GM18517 (cell line): ENCODE results near the gene PRLH.
"Not testable (repeated sequence)": the region's sequence is repeated elsewhere in the genome, so short reads cannot be mapped to it uniquely, and the experiment has no call there.

Experiments
- ATAC-seq: cut with Tn5 transposase; IDR thresholded peaks from one replicate; pipeline ENCODE4 v1.9.1; 2021; ENCODE audit warnings: mild to moderate bottlenecking, moderate library complexity; ENCODE audit not compliant: unreplicated experiment

The PRLH gene

DNA sequence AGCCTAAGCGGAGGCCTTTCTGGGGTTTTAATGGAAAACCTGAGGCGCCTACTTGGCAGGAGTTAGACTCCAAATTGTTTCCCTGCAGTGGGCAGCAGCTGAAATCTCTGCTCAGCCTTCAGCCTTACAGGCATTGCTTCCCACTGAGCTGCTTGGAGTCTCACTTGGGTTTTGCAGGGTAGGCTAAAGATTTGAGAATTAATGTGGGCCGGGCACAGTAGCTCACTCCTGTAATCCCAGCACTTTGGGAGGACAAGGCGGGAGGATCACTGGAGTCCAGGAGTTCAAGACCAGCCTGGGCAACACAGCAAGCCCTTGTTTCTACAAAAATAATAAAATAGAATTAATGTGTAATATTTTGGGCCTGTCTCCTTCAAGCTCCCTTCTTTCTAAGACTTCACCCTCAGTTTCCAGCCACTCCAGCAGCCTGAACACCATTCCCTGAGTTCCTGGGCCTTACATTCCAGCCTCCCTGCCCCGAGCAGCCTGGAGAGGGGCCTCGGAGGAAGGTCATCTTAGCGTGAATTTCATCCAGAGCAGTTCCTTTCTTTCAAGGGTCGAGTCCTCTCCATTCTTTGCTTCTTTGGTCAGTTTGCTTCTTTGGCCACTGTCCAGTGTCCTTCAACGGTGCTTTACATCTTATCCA is 33.2 kb downstream of the PRLH start:
- no peak for ATAC-seq

DNA sequence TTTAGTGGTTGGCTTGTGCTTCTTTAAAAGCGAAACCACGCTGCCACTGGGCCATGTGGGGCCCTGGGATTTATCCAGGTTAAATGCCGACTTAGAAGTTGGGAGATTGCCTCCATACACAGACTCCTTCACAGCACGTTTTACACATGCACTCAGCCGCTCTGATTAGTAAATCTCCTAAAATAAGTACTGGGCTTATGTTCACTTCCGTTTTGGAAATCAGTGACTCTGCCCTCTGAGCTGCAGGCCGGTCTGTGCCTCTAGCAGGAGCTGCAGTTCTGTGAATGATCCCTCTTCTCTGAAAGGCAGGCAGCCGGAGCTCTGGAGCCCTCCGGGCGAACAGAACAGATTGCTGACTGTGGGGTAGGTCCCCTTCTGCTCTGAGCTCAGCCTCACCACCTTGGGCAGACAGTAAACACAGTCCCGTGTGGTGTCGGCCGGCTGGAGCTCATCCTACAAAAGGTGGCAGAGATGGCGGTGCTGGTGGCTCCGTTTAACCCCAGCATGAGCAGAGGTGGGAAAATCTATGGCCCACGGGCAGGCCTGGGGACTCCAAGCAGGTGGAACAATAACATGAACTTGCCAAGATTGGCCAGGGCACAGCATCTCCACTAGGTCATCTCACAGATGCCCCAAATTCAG is 34.0 kb downstream of the PRLH start:
- ATAC-seq = no peak

DNA sequence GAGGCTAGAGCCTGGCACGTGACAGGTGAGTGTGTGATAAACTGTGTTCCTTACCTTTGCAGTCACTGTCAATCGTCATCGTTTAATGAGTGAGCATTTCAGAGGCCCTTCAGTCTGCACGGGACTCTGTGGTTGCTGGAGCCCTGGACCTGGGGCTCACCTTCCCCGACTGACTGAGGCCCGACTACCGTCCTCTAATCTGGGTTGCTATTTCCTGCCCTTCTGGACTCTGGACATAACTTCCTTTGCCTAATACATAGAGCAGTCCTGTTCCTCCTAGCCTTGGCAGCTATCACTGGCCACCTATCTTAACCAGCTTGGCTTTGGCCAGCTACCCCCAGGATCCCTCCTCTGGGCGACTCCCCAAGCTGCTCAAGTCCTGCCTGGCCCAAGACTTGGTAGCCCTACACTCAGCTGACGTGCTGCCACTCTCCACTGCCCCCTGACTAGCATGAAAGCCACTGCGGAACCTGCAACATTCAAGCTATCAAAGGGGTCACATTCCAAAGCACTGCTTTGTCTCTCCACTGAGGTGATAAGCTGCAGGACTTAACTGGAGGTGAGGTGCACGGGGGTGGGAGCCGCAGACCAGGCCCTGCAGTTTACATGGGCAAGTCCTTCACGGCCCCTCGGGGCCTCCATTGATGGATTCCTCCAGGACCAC is 35.2 kb downstream of the PRLH start:
- no peak for ATAC-seq

DNA sequence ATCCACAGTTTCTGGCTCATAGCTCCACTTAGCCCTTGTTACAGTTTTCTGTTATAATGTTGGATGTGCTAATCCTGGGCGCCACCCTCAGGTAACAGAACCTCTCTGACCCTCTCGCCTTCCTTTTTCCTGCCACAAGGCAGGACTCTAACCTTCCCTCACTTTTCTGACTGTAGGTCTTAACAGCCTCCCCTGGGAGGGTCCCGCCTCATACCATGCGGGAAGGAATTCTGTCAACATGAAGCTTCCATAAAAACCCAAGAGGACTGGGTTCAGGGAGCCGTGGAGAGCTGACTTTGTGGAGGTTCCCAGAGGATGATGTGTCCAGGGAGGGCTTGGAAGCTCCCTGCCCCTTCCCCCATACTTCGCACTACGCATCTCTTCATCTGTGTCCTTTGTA is 36.0 kb downstream of the PRLH start:
- no peak for ATAC-seq

DNA sequence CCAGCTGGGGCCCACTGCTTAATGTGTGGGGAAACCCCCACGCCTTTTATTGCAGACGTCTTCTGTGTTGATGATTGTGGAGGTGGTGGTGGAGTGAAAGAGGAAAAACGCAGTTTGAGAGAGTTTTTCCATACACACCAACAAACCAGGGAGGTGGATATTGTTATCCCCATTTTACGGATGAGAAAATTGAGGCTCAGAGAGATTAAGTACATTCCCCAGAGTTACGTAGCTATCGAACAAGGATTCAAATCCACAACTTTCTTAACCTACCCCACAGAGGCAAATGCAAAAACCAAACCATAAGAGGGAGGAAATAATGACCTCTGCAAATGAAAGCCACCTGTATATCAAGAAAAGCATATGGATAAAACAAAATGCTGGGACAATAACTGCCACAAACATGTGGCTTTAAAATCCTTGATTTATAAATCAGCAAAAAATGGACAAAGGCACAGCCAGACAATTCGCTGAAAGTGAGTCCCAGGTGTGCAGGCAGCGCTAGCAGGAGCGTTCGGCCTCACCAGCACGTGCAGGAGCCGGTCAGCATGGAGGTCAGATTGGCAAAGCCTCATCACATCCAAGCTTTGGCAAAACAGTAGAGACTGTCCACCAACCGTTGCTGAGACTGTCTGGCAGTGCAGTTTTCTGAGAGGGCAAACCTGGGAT is 36.8 kb downstream of the PRLH start:
- no peak for ATAC-seq

DNA sequence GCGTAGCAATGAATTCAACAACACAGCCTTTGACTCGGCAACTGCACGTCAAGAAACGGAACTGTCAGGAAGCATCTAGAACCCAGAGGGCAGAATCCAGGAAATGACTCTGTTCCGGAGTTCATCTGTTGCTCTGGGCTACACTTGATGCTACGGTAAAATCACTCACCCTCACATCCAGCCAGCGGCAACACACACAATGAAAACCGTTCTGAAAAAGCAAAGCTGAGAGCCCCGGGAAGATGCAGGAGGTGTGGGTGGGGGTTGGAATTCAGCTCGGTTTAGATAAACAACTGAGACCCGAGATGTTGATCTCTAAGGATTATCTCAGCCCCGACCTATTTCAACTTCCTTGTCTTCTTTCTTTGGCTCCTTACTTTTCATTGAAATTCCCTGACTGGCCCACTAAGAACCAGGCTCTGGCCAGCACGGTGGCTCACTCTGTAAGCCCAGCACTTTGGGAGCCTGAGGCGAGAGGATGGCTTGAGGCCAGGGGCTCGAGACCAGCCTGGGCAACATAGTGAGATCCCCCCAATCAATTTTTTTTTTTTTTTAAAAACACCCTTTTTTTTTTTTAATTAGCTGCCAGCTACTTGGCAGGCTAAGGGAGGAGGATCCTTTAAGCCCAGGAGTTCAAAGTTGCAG is 37.5 kb downstream of the PRLH start:
- ATAC-seq = no peak

DNA sequence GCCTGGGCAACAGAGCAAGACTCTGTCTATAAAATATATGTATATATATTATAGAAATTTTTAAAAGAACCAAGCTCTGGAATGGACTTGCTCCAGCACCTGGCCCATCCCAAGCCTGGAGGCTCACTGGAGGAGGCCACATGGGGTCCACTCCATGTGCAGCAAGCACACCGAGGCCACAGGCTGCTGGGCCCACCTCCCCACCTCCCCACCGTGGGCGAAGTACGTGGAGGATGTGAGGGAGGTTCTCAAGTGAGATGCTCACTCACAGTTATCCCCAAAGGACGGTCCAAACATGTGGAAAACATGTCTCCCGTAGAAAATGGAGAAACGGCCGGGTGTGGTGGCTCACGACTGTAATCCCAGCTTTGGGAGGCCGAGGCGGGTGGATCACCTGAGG is 38.0 kb downstream of the PRLH start:
- no peak for ATAC-seq

DNA sequence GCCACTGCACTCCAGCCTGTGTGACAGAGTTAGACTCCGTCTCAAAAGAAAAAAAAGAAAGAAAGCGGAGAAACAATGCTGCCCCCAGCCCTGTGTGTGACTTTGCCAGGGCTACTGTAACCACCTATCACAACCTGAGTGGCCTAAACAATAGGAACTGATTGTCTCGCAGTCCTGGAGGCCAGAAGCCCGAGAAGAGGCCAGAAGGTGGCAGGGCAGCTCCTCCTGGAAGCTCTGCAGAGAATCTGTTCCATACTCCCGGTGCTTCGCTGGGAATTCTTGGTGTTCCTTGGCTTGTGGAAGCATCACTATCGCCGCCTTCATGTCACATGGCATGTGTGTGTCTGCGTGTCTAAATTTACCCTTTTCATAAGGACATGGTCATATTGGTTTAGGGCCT is 38.6 kb downstream of the PRLH start:
- ATAC-seq = no peak

DNA sequence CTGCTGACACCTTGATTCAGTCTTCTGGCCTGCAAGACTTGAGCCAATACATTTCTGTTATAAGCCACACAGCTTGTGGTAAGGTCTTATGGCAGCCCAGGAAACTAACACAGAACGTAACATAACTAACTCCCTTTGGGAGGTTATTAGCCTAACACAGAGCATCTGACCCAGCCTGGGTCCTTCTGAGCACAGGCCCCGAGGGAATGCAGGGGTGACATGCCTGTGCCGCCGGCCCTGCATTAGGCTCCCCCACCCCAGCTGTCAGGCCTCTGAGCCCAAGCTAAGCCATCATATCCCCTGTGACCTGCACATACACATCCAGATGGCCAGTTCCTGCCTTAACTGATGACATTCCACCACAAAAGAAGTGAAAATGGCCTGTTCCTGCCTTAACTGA is 40.1 kb downstream of the PRLH start:
- not testable (repeated sequence) for ATAC-seq

DNA sequence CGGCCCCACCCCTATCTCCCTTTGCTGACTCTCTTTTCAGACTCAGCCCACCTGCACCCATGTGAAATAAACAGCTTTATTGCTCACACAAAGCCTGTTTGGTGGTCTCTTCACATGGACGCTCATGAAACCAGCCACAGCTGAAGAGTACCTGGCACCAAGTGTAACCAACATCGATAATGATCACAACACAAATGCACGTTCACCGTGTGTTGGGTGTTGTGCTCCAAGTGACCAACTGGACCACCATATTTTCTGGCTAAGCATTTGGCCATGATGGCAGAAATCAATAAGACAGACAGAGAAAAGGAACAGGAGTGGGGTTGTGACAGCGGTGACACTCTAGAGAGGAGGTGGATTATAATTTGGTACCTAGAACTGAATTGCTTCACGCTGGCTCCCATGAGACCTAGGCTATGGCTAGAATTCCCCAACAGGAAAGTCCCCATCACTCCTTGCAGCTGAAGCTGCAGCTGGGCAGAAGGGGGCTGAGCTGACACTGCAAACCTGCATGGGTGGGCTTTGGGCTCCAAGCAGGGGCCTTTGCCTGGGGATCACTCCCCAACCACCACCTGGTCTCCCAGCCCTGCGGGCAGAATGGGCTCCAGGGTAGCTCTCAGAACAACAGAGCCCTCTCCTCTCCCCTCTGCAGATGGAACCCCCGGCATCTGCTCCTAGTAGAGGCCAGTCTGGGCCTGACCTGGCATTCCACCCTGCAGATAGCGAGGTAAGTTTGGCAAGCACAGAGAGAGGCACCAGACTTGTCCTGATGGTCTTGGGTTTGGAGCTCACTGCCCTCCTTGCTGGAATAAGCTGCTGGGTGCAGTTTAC is 46.4 kb downstream of the PRLH start:
- no peak for ATAC-seq

DNA sequence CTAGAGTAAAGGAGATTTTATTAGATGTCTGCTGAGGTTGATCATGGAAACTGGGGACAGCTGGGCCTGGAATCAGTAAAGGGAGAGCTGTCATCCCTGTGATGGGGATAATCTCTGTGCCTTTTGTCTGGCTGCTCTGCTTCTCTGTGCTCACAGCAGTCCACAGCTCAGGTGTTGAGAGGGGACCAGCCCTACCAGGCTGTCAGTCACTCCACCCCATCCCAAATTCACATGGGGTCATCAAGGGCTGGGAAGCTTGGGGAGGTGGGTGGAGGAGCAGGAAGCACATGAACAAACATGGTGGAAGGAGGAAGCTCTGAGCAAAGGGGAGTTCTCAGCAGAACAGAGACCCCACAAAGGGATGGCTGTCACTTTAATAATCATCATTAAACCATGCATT is 47.3 kb downstream of the PRLH start:
- no peak for ATAC-seq

DNA sequence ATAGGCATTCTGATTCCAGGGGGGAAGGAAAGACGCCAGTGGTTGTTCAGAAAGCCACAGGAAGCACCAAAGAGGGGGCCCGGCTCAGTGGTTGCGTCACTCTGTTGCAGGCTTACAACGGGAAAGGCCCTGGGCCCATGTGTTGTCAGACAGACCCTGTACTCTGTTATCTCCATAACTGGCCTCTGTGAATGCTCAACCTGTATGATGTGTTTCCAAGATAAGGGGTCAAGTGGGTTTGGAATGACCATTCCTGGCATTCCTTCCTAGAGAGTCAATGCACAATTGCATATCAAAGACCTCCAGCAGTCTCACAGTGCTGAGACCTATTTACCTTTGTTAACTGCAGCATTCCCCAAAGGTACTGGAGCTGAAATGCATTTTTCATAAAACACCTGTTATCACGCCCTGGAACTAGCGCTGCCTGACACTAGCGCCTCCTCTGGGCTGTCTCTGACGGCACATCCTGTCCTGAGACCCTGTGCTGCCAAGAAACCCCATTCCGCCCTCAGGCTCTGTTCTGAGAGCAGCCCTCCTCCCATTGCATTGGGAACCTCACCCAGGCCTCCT is 47.9 kb downstream of the PRLH start:
- ATAC-seq = no peak

DNA sequence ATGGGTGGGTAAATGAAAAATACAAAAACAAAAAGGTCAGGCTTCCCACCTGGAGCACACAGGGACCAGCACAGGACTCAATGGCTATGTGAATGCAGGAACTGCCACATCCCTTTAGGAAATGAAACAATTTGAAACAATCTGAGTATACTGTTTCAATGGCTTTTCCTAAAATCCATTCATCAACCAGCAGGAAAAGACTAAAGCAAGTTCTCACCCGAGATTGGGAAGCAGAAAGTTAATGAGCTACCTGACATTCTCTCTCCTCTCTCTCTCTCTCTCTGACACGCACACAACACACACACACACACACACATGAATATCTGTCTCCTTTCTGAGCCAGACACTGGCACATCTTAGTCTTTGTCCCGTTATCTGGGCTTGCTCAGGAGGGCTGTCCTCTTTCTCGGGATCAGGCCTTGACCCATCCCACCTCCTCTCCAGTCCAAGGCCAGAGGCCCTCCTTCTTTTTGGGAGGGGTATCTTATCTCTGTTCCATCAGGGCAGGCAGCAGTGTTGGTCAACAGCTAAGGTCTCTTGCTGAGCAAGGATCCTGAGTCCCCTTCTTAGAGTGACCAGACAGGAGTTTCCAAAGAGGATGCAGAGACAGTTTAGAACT is 49.4 kb downstream of the PRLH start:
- no peak for ATAC-seq

DNA sequence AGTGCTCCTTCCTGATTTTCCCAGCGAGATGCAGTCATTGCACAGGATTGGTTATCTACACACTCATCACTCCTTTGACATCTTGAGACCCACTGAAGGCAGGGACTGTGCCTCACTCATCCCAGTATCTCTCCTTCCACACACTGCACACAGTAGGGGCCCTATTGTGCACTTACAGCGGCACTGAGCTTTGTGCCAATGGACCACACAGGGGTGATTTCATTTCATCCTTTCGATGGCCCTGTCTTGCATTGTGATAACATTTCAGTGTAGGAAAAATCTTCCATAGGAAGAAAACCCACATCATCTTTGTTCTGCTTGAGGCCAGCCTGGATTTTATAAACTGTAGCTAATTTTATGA is 50.0 kb downstream of the PRLH start:
- no peak for ATAC-seq
